ENCODE data around the gene ICA1. TPM values are rescaled to one million over a fixed set of nuclear protein-coding genes. Genes with fewer than 3 reads are reported as not detected.

Gene ICA1
- total and polyA plus RNA-seq, 2 of the 4 experiments (the other 2 are of a cell fraction): not detected

GRCh38 chr7:8216334-8216690, 45.7 kb downstream of the ICA1 start:
- Histone ChIP-seq H3K23ac (ENCODE audit: low read depth, low read length) (no peak overlapping the region), H3K4me1 (ENCODE audit: control insufficient read depth, insufficient read depth, low read length) (no peaks in the 10 kb centered on the region), H2BK120ac (ENCODE audit: low read depth, low read length) (no peak overlapping the region), H2BK15ac (ENCODE audit: low read depth, low read length) (no peak overlapping the region), H3K27ac (ENCODE audit: insufficient read depth, low read length) (no peak overlapping the region), H3K36me3 (ENCODE audit: control insufficient read depth, insufficient read depth, low read length) (no peaks in the 10 kb centered on the region), H3K9me1 (ENCODE audit: insufficient read depth, low read length) (no peaks in the 10 kb centered on the region), H2AK5ac (ENCODE audit: low read depth, low read length) (no peak overlapping the region), H3K9ac (ENCODE audit: low read depth, low read length) (no peak overlapping the region), H4K8ac (ENCODE audit: low read depth in 2 of 2, low read length in 2 of 2) (no peak overlapping the region), H3K4ac (ENCODE audit: low read depth, low read length) (no peak overlapping the region), H3K4me2 (ENCODE audit: low read depth, low read length) (no peak overlapping the region), H2AK9ac (replicated peaks; ENCODE audit: low read depth, low read length, poor library complexity) (no peak overlapping the region), H3K4me3 (ENCODE audit: insufficient read depth, low read depth, low read length) (no peak overlapping the region), H2BK5ac (ENCODE audit: low read depth, low read length, poor library complexity, severe bottlenecking) (no peak overlapping the region), H2AFZ (replicated peaks; ENCODE audit: low read length, poor library complexity) (no peak overlapping the region), H4K91ac (ENCODE audit: insufficient read depth, low read depth, low read length) (no peak overlapping the region), H3K27me3 (ENCODE audit: control insufficient read depth, insufficient read depth, low read length) (no peaks in the 10 kb centered on the region), H2BK20ac (ENCODE audit: low read depth, low read length) (no peak overlapping the region), H3K18ac (ENCODE audit: low read depth, low read length) (no peak overlapping the region), H4K5ac (ENCODE audit: low read depth, low read length) (no peak overlapping the region), H3K56ac (ENCODE audit: extremely low read depth, insufficient read depth, low read length) (no peak overlapping the region), H3K79me1 (ENCODE audit: low read depth in 1 of 2, low read length in 2 of 2) (no peaks in the 10 kb centered on the region), H3K9me3 (ENCODE audit: control insufficient read depth, insufficient read depth, low read length) (no peaks in the 10 kb centered on the region), H3K14ac (replicated peaks; ENCODE audit: low read depth, low read length) (no peak overlapping the region), H4K20me1 (ENCODE audit: insufficient read depth, low read length) (no peaks in the 10 kb centered on the region)
- DNase-seq (no peak), ATAC-seq (ENCODE audit: low read depth) (no peak)
- in situ Hi-C loops (cut with MboI; ENCODE audit: low sequenced_read_pairs): loop anchor here (5.0 to 25.0 kb wide), 4 partner anchors 554 to 1104 kb away; no protein-coding TSS in a partner anchor
- WGBS, 2 experiments (ENCODE audit: extremely low coverage in 2 of 2, insufficient read length in 1 of 2): no CpG with 5 or more reads among the region's 3 CpGs
- BruUV-seq (replicated peaks): no TSS peak
- intact Hi-C loops (cut with micrococcal nuclease): loop anchor here (2.0 kb wide), 5 partner anchors 554 to 1114 kb away; partner anchors contain the start of gene UMAD1
- ChIA-PET POLR2A (ENCODE audit: unreplicated experiment) (no interaction called here), CTCF (interaction anchor here (1.0 kb wide), 2 partner anchors 576 to 792 kb away, joined by 3 read pairs; partner anchors contain the start of gene UMAD1)
- dilution Hi-C loops (cut with HindIII; ENCODE audit: low sequenced_read_pairs, unreplicated experiment): no loop called here
- TF ChIP-seq BHLHE40 (IDR thresholded peaks at IDR 0.05; ENCODE audit: low read depth, low read length): no peak

Data from IMR-90 (cell line).